ENCODE data around the gene SHISA9.

The SHISA9 gene

DNA sequence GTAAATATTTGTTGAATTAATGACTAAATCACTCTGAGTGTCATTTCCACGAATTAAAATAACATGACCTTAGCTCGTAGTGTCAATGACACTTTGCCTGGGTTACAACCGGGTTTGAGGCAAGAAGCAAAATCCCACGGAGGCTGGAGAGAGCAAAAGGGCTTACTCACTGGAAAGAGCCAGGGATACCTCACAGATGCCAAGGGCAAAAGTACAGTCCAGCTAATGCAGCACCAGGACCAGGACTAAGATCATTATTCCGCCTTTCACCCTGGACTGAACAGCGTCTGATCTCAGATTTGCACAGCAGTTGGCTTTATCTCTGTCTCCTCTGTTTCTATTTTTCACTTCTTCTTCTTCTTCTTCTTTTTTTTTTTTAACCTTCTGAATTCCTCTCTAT is 175.5 kb downstream of the SHISA9 start:
- no peak for DNase-seq (ENCODE audit: low read depth)

- DNase-seq (ENCODE audit: low read depth) = no peak
Observed at GRCh38 chr16:13077816-13078215, 176.4 kb downstream of the SHISA9 start.

- no peak for DNase-seq (ENCODE audit: low read depth)
Observed at GRCh38 chr16:13080531-13080930, 179.1 kb downstream of the SHISA9 start.

- no peak for DNase-seq (ENCODE audit: low read depth)
Observed at GRCh38 chr16:13081825-13082331, 180.5 kb downstream of the SHISA9 start.

DNA sequence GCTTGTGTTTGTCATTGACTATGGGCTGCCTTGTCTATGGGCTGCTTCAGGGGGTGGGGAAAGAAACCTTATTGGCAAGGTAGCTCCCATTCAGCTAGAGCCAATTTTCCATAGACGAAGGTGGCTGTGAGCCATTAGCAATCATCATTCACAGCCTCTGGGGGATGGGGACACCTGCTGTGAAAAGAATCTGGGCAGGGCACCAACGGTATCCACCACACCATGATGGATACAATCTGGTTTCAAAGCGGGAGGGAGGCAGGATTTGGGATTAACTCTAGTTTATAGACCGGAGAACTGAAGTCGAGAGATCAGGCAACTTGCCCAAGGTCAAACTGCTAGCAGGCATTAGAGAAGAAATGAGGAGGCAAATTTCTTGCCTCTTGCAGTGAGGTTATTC is 182.3 kb downstream of the SHISA9 start:
- no peak for DNase-seq (ENCODE audit: low read depth)

- no peak for DNase-seq (ENCODE audit: low read depth)
Observed at GRCh38 chr16:13084331-13084730, 182.9 kb downstream of the SHISA9 start.

DNA sequence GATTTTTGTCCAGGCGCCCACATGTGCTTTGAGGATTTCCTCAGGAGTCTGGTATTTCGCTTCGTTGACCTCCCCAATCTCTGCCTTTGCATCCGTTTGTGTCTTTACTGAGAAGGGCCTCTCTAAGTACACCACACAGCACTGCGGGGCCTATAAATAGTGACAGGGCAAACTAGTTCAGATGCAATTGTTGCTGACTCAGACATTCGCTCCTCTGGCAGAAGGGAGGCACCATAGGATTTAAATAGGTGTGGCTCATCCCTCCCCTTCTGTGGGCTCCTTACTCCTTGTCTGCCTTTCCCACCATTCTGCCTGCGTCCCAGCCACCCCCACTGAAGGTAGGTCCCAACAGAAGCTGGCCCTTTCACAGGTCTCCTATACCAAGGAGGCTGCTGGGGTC is 192.3 kb downstream of the SHISA9 start:
- DNase-seq (ENCODE audit: low read depth) = no peak

- DNase-seq (ENCODE audit: low read depth) = no peak
Observed at GRCh38 chr16:13095061-13095460, 193.7 kb downstream of the SHISA9 start.

GRCh38 chr16:13098536-13098935 is 197.1 kb downstream of the SHISA9 start:
- DNase-seq (ENCODE audit: low read depth) = no peak

- no peak for DNase-seq (ENCODE audit: low read depth)
Observed at GRCh38 chr16:13099822-13100221, 198.4 kb downstream of the SHISA9 start.

DNA sequence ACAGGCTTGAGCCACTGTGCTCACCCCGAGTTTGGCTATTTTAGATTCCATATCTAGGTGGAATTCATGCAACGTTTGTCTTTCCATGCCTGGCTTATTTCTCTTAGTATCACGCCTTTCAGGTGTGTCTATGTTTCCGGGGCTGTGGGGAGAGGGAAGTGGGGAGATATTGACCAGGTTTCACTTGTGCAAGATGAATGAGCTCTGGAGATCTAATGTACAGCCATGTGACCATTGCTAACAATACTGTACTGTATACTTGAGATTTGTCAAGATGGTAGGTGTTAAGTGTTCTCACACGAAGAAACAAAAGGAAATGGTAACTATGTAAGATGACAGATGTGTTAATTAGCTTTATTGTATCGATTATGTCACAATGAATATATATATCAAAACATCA is 199.6 kb downstream of the SHISA9 start:
- DNase-seq (ENCODE audit: low read depth) = no peak

DNA sequence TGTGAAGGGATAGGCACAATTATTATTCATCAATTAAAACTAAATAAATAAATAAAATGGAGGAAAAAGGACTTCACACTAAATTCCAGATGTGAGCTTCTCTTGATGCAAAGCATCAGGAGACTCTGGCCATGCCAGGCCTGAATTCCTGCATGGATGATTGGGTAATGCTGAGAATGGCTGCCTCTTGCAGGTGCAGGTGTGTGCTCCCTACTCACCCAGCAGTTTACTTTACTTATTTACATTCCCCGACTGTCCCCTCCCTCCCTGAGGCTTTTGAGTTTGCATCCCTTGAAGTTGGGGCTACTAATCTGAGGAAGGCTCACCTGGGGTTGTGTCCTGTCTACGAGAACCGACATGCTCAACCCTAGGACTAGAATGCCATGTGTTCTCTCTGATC is 200.4 kb downstream of the SHISA9 start:
- DNase-seq (ENCODE audit: low read depth) = no peak

DNA sequence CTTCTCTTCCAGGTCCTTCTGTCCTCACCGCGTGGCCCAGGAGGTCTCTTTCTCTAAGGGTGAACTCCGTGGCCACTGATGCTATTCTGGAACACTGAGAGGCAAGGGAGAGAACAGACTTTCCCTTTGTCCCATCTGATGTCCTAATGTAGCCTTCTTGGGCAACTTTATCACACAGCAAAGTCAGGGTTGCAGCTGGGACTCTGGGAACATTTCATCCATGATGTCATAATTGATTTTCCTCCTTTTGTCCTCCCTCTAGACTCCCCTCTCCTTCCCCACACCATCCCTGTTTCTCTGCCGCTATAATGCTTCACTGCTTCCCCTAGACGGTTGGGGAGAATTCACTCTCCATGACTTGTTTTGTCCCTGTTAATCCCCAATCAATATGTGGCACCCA is 201.0 kb downstream of the SHISA9 start:
- DNase-seq (ENCODE audit: low read depth) = no peak

- DNase-seq (ENCODE audit: low read depth) = no peak
Observed at GRCh38 chr16:13103831-13104530, 202.6 kb downstream of the SHISA9 start.

- no peak for DNase-seq (ENCODE audit: low read depth)
Observed at GRCh38 chr16:13104772-13105171, 203.4 kb downstream of the SHISA9 start.

DNA sequence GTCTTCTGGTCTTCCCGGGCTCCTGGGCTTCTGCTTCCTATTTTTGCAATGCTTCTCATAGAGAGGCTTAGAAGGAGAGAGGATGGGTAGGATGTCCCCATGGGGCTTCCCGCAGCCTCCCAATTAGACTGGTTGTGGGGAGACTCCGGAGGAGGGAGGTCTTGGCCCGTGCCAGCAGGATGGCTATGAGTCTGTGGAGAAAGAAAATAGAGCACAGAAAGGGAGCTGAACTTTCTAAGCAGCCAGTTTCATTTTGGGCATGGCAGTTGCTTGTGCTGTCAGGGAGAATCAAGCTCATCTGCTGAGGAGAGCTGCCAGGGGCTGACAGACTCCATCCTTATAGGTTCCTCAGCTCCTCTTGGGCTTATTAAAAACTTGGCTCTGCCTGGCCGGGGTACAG is 204.0 kb downstream of the SHISA9 start:
- DNase-seq (ENCODE audit: low read depth) = no peak

GRCh38 chr16:13106464-13106863 is 205.1 kb downstream of the SHISA9 start:
- no peak for DNase-seq (ENCODE audit: low read depth)

- no peak for DNase-seq (ENCODE audit: low read depth)
Observed at GRCh38 chr16:13108126-13108525, 206.7 kb downstream of the SHISA9 start.

DNA sequence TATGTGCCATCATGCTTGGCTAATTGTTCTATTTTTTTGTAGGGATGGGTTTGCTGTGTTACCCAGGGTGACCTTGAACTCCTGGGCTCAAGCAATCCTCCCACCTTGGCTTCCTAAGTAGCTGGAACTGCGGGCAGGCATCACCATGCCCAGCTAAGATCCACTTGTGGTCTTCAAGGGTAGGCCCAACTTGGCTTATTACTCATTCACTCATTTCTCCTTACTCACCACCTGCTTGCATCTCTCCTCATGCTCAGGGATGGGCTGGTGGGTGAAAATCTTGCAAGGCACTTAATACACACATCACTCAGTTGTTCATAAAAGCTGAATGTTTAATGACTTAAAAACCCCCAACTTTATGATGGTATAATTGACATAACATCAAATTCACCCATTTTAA is 207.8 kb downstream of the SHISA9 start:
- no peak for DNase-seq (ENCODE audit: low read depth)

GRCh38 chr16:13110124-13110796 is 208.9 kb downstream of the SHISA9 start:
- peak; percentile 24 for DNase-seq (ENCODE audit: low read depth)

DNA sequence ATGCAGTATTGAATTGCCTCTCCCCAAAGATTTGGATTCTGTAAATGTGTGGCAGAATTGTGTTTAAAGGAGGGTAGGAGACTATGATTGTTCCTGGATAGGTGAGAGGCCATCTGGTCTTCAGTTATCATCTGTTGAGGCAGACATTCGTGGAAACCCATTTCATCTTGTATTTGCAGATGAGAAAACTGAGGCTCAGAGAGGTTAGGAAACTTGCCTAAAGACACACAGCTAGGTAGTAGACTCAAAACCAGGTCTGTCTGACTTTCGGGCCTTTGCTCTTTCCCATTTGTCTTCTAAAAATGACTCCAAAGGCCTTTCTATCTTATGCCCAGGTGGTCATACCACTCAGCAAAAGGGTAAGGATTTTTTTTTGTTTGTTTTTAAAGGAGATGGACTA is 210.3 kb downstream of the SHISA9 start:
- DNase-seq (ENCODE audit: low read depth) = no peak

DNA sequence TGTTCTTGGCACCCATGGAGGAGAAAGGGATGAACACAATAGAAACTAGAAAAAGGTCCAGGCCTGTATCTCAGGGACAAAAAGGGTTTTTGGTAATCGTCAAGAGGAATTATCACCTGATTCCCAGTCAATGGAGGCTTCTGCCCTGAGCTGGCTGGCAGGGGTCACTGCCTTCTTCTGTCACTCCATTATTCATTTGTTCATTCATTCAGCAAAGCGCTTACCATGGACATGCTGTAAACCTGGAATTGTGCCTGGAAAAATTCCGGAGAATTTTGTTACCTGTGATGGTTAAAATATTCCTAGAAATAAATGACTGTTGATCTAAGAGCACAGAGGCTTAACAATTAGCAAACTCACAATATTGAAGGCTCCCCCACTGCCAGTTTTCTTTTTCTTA is 212.3 kb downstream of the SHISA9 start:
- DNase-seq (ENCODE audit: low read depth) = no peak

DNA sequence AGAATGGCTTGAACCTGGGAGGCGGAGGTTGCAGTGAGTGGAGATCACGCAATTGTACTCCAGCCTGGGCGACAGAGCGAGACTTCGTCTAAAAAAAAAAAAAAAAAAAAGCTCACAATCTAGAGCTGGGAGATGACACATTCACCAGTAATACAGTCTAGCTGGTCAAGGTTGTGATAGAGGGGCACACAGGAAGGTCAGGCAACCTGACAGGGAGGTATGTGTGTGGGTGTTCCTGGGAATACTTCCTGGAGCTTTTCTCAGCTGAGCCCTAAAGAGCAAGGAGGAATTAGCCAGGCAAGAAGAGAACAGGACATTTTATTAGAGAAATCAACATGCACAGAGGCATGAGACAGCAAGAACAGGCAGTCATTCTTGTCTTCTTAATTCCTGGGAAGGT is 216.7 kb downstream of the SHISA9 start:
- no peak for DNase-seq (ENCODE audit: low read depth)

DNA sequence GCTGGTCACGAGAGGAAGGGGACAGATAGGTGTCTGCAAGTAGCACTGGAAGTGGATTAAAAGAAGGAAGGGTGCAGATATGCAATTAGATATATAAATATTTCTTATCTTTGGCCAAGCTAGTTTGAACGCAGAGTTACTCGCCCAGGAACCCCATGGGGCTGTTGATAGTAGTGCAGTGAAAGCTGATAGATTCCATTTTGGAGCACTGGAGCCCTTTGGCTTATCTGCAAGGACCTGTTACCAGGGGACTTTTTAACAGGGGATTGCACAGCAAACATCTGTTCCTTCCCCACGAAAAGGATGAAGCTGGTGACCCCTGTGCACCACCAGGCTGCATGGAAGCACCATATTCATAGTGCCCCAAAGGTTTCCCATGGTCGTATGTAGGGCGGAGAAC is 218.7 kb downstream of the SHISA9 start:
- no peak for DNase-seq (ENCODE audit: low read depth)
